ENCODE measurements around the gene UVSSA.

The UVSSA gene

GRCh38 chr4:1381944-1382541, 35.0 kb downstream of the UVSSA start:
- Mint-ChIP-seq H3K9me3 (no peaks in the 10 kb centered on the region), H3K27ac (peak overlapping the region; percentile 4), H3K4me3 (no peak overlapping the region), H3K36me3 (ENCODE audit: low read depth) (peaks cover 9% of the 10 kb centered on the region), H3K27me3 (ENCODE audit: low read depth, poor library complexity) (no peaks in the 10 kb centered on the region), H3K4me1 (no peaks in the 10 kb centered on the region)
- no peak for TF ChIP-seq CTCF (IDR thresholded peaks at IDR 0.05)
- DNase-seq = peak; percentile 0

- H3K4me3 Mint-ChIP-seq = no peak overlapping the region
- H3K27ac Mint-ChIP-seq = no peak overlapping the region
- peaks cover 4% of the 10 kb centered on the region for H3K9me3 Mint-ChIP-seq
- H3K36me3 Mint-ChIP-seq (ENCODE audit: low read depth) = peaks cover 9% of the 10 kb centered on the region
- no peak for TF ChIP-seq CTCF (IDR thresholded peaks at IDR 0.05)
- peak; percentile 0 for DNase-seq
- no peaks in the 10 kb centered on the region for H3K27me3 Mint-ChIP-seq (ENCODE audit: low read depth, poor library complexity)
- no peaks in the 10 kb centered on the region for H3K4me1 Mint-ChIP-seq
Observed at GRCh38 chr4:1382776-1383727, 36.0 kb downstream of the UVSSA start.

- no peaks in the 10 kb centered on the region for H3K4me1 Mint-ChIP-seq
- TF ChIP-seq CTCF (IDR thresholded peaks at IDR 0.05) = no peak
- peaks cover 9% of the 10 kb centered on the region for H3K36me3 Mint-ChIP-seq (ENCODE audit: low read depth)
- H3K9me3 Mint-ChIP-seq = peaks cover 11% of the 10 kb centered on the region
- H3K27me3 Mint-ChIP-seq (ENCODE audit: low read depth, poor library complexity) = no peaks in the 10 kb centered on the region
- H3K27ac Mint-ChIP-seq = no peak overlapping the region
- no peak overlapping the region for H3K4me3 Mint-ChIP-seq
- DNase-seq = peak; percentile 1
Observed at GRCh38 chr4:1383728-1384591, 37.0 kb downstream of the UVSSA start.

- H3K9me3 Mint-ChIP-seq = peaks cover 14% of the 10 kb centered on the region
- no peaks in the 10 kb centered on the region for H3K27me3 Mint-ChIP-seq (ENCODE audit: low read depth, poor library complexity)
- no peak overlapping the region for H3K27ac Mint-ChIP-seq
- peaks cover 9% of the 10 kb centered on the region for H3K36me3 Mint-ChIP-seq (ENCODE audit: low read depth)
- TF ChIP-seq CTCF (IDR thresholded peaks at IDR 0.05) = no peak
- no peaks in the 10 kb centered on the region for H3K4me1 Mint-ChIP-seq
- DNase-seq = no peak
- no peak overlapping the region for H3K4me3 Mint-ChIP-seq
Observed at GRCh38 chr4:1384675-1385372, 37.8 kb downstream of the UVSSA start.
